Skeletal muscle satellite cell (primary cell): ENCODE measurements around the gene DNAH2.
A peak's percentile ranks its signal among the peaks of the same experiment; 100 is the strongest.

Experiments used
- H3K27me3 ChIP-seq: 2 replicates; pipeline ENCODE4 v1.7.0; 2013; ENCODE audit warnings: low read length; ENCODE audit not compliant: control insufficient read depth, insufficient read depth
- H3K36me3 ChIP-seq: 2 replicates; pipeline ENCODE4 v1.7.0; 2013; ENCODE audit warnings: mild to moderate bottlenecking, control low read depth, low read length; ENCODE audit not compliant: insufficient read depth
- H3K4me1 ChIP-seq: 2 replicates; pipeline ENCODE4 v1.7.0; 2013; ENCODE audit warnings: low read length; ENCODE audit not compliant: control insufficient read depth, insufficient read depth
- H3K4me2 ChIP-seq: 2 replicates; pipeline ENCODE4 v1.7.0; 2013; ENCODE audit warnings: mild to moderate bottlenecking, low read length
- H3K4me3 ChIP-seq: 2 replicates; pipeline ENCODE4 v1.7.0; 2013; ENCODE audit warnings: low read length
- H3K9ac ChIP-seq: 2 replicates; pipeline ENCODE4 v1.7.0; 2013; ENCODE audit warnings: mild to moderate bottlenecking, low read depth, low read length, moderate library complexity
- H3K9me3 ChIP-seq: replicated peaks from 2 replicates; pipeline ENCODE4 v1.7.0; 2013; ENCODE audit warnings: mild to moderate bottlenecking, control low read depth, low read length

DNAH2 gene

GRCh38 chr17:7838090-7839075 is 120.8 kb downstream of the DNAH2 start:
- no peaks in the 10 kb centered on the region for H3K27me3 ChIP-seq
- H3K4me2 ChIP-seq, result peak overlapping the region; percentile 99
- H3K4me1 ChIP-seq, result peaks cover 49% of the 10 kb centered on the region
- H3K4me3 ChIP-seq, result peak overlapping the region; percentile 86
- no peaks in the 10 kb centered on the region for H3K36me3 ChIP-seq
- H3K9ac ChIP-seq, result peak overlapping the region; percentile 36
- no peaks in the 10 kb centered on the region for H3K9me3 ChIP-seq

GRCh38 chr17:7839190-7839875 is 121.8 kb downstream of the DNAH2 start:
- no peaks in the 10 kb centered on the region for H3K9me3 ChIP-seq
- H3K4me2 ChIP-seq, result peak overlapping the region; percentile 76
- no peak overlapping the region for H3K4me3 ChIP-seq
- H3K27me3 ChIP-seq, result no peaks in the 10 kb centered on the region
- H3K4me1 ChIP-seq, result peaks cover 46% of the 10 kb centered on the region
- no peaks in the 10 kb centered on the region for H3K36me3 ChIP-seq
- H3K9ac ChIP-seq, result peak overlapping the region; percentile 36

- Histone ChIP-seq H3K9me3 (no peaks in the 10 kb centered on the region), H3K4me1 (peaks cover 47% of the 10 kb centered on the region), H3K36me3 (no peaks in the 10 kb centered on the region), H3K4me2 (no peak overlapping the region), H3K9ac (no peak overlapping the region), H3K27me3 (no peaks in the 10 kb centered on the region), H3K4me3 (no peak overlapping the region)
These were observed 122.3 kb downstream of the DNAH2 start for GRCh38 chr17:7839876-7840261.

- H3K4me2 ChIP-seq, result no peak overlapping the region
- H3K4me3 ChIP-seq, result no peak overlapping the region
- no peaks in the 10 kb centered on the region for H3K27me3 ChIP-seq
- no peaks in the 10 kb centered on the region for H3K36me3 ChIP-seq
- peaks cover 52% of the 10 kb centered on the region for H3K4me1 ChIP-seq
- H3K9ac ChIP-seq, result no peak overlapping the region
- no peaks in the 10 kb centered on the region for H3K9me3 ChIP-seq
These were observed 122.9 kb downstream of the DNAH2 start for GRCh38 chr17:7840441-7840840.

GRCh38 chr17:7840875-7841274 is 123.3 kb downstream of the DNAH2 start:
- no peaks in the 10 kb centered on the region for H3K36me3 ChIP-seq
- no peaks in the 10 kb centered on the region for H3K9me3 ChIP-seq
- peak overlapping the region; percentile 99 for H3K4me2 ChIP-seq
- no peaks in the 10 kb centered on the region for H3K27me3 ChIP-seq
- peak overlapping the region; percentile 96 for H3K9ac ChIP-seq
- peaks cover 55% of the 10 kb centered on the region for H3K4me1 ChIP-seq
- H3K4me3 ChIP-seq, result peak overlapping the region; percentile 81

- H3K27me3 ChIP-seq, result no peaks in the 10 kb centered on the region
- H3K4me1 ChIP-seq, result peaks cover 54% of the 10 kb centered on the region
- H3K4me3 ChIP-seq, result peak overlapping the region; percentile 81
- peak overlapping the region; percentile 99 for H3K4me2 ChIP-seq
- H3K36me3 ChIP-seq, result peaks cover 1% of the 10 kb centered on the region
- H3K9me3 ChIP-seq, result no peaks in the 10 kb centered on the region
- H3K9ac ChIP-seq, result peak overlapping the region; percentile 96
These were observed 123.9 kb downstream of the DNAH2 start for GRCh38 chr17:7841396-7841914.

GRCh38 chr17:7841915-7842379 is 124.4 kb downstream of the DNAH2 start:
- H3K4me2 ChIP-seq, result peak overlapping the region; percentile 99
- no peaks in the 10 kb centered on the region for H3K27me3 ChIP-seq
- H3K9me3 ChIP-seq, result no peaks in the 10 kb centered on the region
- peak overlapping the region; percentile 96 for H3K9ac ChIP-seq
- peaks cover 49% of the 10 kb centered on the region for H3K4me1 ChIP-seq
- peaks cover 3% of the 10 kb centered on the region for H3K36me3 ChIP-seq
- peak overlapping the region; percentile 81 for H3K4me3 ChIP-seq

GRCh38 chr17:7842380-7843256 is 125.1 kb downstream of the DNAH2 start:
- Histone ChIP-seq H3K27me3 (no peaks in the 10 kb centered on the region), H3K9me3 (no peaks in the 10 kb centered on the region), H3K36me3 (peaks cover 3% of the 10 kb centered on the region), H3K9ac (peak overlapping the region; percentile 96), H3K4me2 (peak overlapping the region; percentile 99), H3K4me3 (peak overlapping the region; percentile 81), H3K4me1 (peaks cover 42% of the 10 kb centered on the region)

- H3K4me3 ChIP-seq, result peak overlapping the region; percentile 81
- H3K36me3 ChIP-seq, result peaks cover 5% of the 10 kb centered on the region
- peak overlapping the region; percentile 99 for H3K4me2 ChIP-seq
- H3K27me3 ChIP-seq, result no peaks in the 10 kb centered on the region
- H3K9me3 ChIP-seq, result no peaks in the 10 kb centered on the region
- peaks cover 38% of the 10 kb centered on the region for H3K4me1 ChIP-seq
- peak overlapping the region; percentile 96 for H3K9ac ChIP-seq
These were observed 125.7 kb downstream of the DNAH2 start for GRCh38 chr17:7843257-7843535.

GRCh38 chr17:7843536-7844291 is 126.2 kb downstream of the DNAH2 start:
- H3K9me3 ChIP-seq, result no peaks in the 10 kb centered on the region
- H3K36me3 ChIP-seq, result peaks cover 6% of the 10 kb centered on the region
- peak overlapping the region; percentile 99 for H3K4me2 ChIP-seq
- H3K4me3 ChIP-seq, result peak overlapping the region; percentile 81
- peaks cover 34% of the 10 kb centered on the region for H3K4me1 ChIP-seq
- H3K9ac ChIP-seq, result peak overlapping the region; percentile 96
- no peaks in the 10 kb centered on the region for H3K27me3 ChIP-seq
